Activated naive CD4-positive, alpha-beta T cell treated with anti-CD3 and anti-CD28 coated beads for 36 hours (primary cell): Measurements from ENCODE around the gene SURF6. TPM values are rescaled to one million over a fixed set of nuclear protein-coding genes. Genes with fewer than 3 reads are reported as not detected.
A peak's percentile ranks its signal among the peaks of the same experiment; 100 is the strongest.
"Not testable (repeated sequence)": the region's sequence is repeated elsewhere in the genome, so short reads cannot be mapped to it uniquely, and the experiment has no call there.

ENCODE experiments used
- CTCF ChIA-PET: fragments of 350-600 bp; sonication (Branson Sonifier 250); formaldehyde crosslinking; loops from one replicate; lab custom pipeline; 2021; ENCODE audit warnings: antibody characterized with exemption; lab: Charles Lee
- DNase-seq: peaks from one replicate; pipeline ENCODE4 v3.0.0-alpha.2; 2020
- H3K27ac Mint-ChIP-seq: one replicate; pipeline ENCODE4 v1.8.0; 2021; ENCODE audit warnings: mild to moderate bottlenecking, mixed read lengths
- H3K27me3 Mint-ChIP-seq: one replicate; pipeline ENCODE4 v1.8.0; 2021; ENCODE audit warnings: low read depth, mixed read lengths
- H3K36me3 Mint-ChIP-seq: one replicate; pipeline ENCODE4 v1.8.0; 2021; ENCODE audit warnings: low read depth, mixed read lengths
- H3K4me1 Mint-ChIP-seq: one replicate; pipeline ENCODE4 v1.8.0; 2021; ENCODE audit warnings: low read depth, mixed read lengths
- H3K4me3 Mint-ChIP-seq: one replicate; pipeline ENCODE4 v1.8.0; 2021; ENCODE audit warnings: mild to moderate bottlenecking, moderate library complexity, mixed read lengths
- H3K9me3 Mint-ChIP-seq: one replicate; pipeline ENCODE4 v1.8.0; 2021; ENCODE audit warnings: mixed read lengths
- intact Hi-C: fragments of 100-400 bp; cut with micrococcal nuclease; formaldehyde crosslinking; loops from one replicate; pipeline ENCODE4 v1.15.1; 2023
- total RNA-seq, 2 experiments: library from RNA; stranded (reverse); gene quantifications; one replicate each; pipeline ENCODE4 v1.2.3, GENCODE V29; 2021

The SURF6 gene
- total RNA-seq, 2 experiments from 2014 or later = 13.6 to 13.8 TPM

DNA sequence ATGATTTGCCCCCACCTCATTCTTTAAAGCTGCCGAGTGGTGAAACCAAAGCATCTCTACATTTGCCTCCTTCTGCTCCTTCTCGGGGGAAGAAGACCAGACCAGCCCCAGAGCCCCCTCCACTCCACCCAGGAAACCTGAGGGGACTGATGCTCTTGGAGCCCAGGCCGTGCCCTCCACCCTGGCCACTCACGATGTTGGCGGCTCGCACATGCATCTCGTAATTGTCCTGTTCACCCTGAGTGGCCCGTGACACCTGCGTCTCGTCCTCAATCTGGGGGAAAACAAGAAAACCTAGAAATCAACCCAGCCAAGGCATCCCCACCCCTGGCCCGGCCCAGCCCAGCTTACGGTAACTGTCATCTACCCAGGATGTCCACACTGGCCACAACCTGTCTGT is 9.0 kb upstream of the SURF6 start:
- no peak for DNase-seq
- peaks cover 48% of the 10 kb centered on the region for H3K36me3 Mint-ChIP-seq
- H3K9me3 Mint-ChIP-seq = no peaks in the 10 kb centered on the region
- H3K4me1 Mint-ChIP-seq = peaks cover 41% of the 10 kb centered on the region
- CTCF ChIA-PET = no interaction called here
- H3K4me3 Mint-ChIP-seq = no peak overlapping the region
- intact Hi-C loops = no loop called here
- no peak overlapping the region for H3K27ac Mint-ChIP-seq
- no peaks in the 10 kb centered on the region for H3K27me3 Mint-ChIP-seq

- peaks cover 32% of the 10 kb centered on the region for H3K4me1 Mint-ChIP-seq
- peaks cover 44% of the 10 kb centered on the region for H3K36me3 Mint-ChIP-seq
- no peak overlapping the region for H3K4me3 Mint-ChIP-seq
- H3K9me3 Mint-ChIP-seq = no peaks in the 10 kb centered on the region
- CTCF ChIA-PET = interaction anchor here (0.6 to 0.8 kb wide), 2 partner anchors 9 kb away, joined by 3 read pairs; no protein-coding TSS in a partner anchor
- no peak for DNase-seq
- intact Hi-C loops = no loop called here
- no peaks in the 10 kb centered on the region for H3K27me3 Mint-ChIP-seq
- H3K27ac Mint-ChIP-seq = no peak overlapping the region
Measured at GRCh38 chr9:133344071-133344470, 8.1 kb upstream of the SURF6 start.

- Mint-ChIP-seq H3K4me1 (peaks cover 29% of the 10 kb centered on the region), H3K36me3 (peaks cover 35% of the 10 kb centered on the region), H3K9me3 (no peaks in the 10 kb centered on the region), H3K4me3 (no peak overlapping the region), H3K27ac (no peak overlapping the region), H3K27me3 (no peaks in the 10 kb centered on the region)
- no peak for DNase-seq
- CTCF ChIA-PET = interaction anchor here (1.6 kb wide), 1 partner anchor 14 kb away, joined by 5 read pairs; the partner anchor contains the start of genes SURF1 and SURF2
- intact Hi-C loops = no loop called here
Measured at GRCh38 chr9:133342570-133342969, 6.6 kb upstream of the SURF6 start.

GRCh38 chr9:133342069-133342406 is 6.0 kb upstream of the SURF6 start:
- Mint-ChIP-seq H3K4me1 (peaks cover 28% of the 10 kb centered on the region), H3K27me3 (no peaks in the 10 kb centered on the region), H3K4me3 (no peak overlapping the region), H3K36me3 (peaks cover 34% of the 10 kb centered on the region), H3K27ac (no peak overlapping the region), H3K9me3 (no peaks in the 10 kb centered on the region)
- CTCF ChIA-PET = interaction anchor here (0.9 to 1.6 kb wide), 2 partner anchors 10 to 14 kb away, joined by 3 to 5 read pairs; partner anchors contain the start of genes SURF1 and SURF2
- intact Hi-C loops = no loop called here
- no peak for DNase-seq

GRCh38 chr9:133341369-133342068 is 5.5 kb upstream of the SURF6 start:
- Mint-ChIP-seq H3K36me3 (peaks cover 29% of the 10 kb centered on the region), H3K27ac (no peak overlapping the region), H3K4me1 (peaks cover 27% of the 10 kb centered on the region), H3K9me3 (no peaks in the 10 kb centered on the region), H3K4me3 (no peak overlapping the region), H3K27me3 (no peaks in the 10 kb centered on the region)
- CTCF ChIA-PET = interaction anchor here (0.7 to 1.6 kb wide), 5 partner anchors 10 to 434 kb away, joined by 3 to 5 read pairs (median 3); partner anchors contain the start of genes SURF1 and SURF2
- DNase-seq = no peak
- intact Hi-C loops = no loop called here

DNA sequence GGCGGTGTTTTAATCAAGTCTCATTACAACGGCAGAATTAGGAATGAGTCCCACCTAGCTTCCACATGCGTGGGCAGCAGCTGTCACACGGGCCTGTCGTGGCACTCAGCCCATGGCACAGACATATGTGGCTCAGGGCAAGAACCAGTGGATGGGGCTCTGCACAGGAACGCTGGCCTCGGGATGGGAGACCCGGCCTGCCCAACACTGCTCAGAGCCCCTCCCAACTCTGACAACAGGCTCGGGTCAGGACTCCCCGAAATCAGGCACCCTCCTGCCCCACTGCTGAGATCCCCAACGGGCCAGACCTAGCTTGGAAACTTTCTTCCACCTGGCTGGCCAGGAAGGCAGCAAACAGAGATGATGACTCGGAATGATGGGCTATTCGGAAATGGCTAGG is 4.9 kb upstream of the SURF6 start:
- DNase-seq = no peak
- Mint-ChIP-seq H3K27me3 (no peaks in the 10 kb centered on the region), H3K27ac (peak overlapping the region; percentile 75), H3K4me3 (no peak overlapping the region), H3K9me3 (no peaks in the 10 kb centered on the region), H3K36me3 (peaks cover 28% of the 10 kb centered on the region), H3K4me1 (peaks cover 21% of the 10 kb centered on the region)
- CTCF ChIA-PET = interaction anchor here (1.0 to 1.6 kb wide), 3 partner anchors 15 to 37 kb away, joined by 3 to 5 read pairs (median 3); partner anchors contain the start of genes SURF1 and SURF2
- intact Hi-C loops = no loop called here

DNA sequence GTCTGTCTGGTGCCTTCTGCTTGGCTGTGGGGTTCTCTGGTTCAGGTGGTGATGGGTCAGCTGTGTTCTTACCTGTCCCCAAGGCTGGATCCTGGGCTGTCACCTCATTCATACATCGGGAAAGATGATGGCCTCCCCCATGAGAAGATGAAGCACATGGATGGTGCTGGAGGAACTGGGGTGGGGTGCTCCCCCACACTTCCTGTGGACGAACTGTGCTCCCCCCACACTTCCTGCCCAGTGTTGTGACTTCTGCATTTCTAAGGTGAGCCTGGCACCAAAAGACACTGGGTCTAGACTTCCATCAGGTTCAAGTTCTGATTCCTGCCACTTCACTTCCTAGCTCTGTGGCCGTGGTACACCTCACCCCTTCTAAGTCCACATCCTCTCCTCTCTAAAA is 4.3 kb upstream of the SURF6 start:
- Mint-ChIP-seq H3K27ac (peak overlapping the region; percentile 75), H3K4me3 (no peak overlapping the region)
- intact Hi-C loops = no loop called here

DNA sequence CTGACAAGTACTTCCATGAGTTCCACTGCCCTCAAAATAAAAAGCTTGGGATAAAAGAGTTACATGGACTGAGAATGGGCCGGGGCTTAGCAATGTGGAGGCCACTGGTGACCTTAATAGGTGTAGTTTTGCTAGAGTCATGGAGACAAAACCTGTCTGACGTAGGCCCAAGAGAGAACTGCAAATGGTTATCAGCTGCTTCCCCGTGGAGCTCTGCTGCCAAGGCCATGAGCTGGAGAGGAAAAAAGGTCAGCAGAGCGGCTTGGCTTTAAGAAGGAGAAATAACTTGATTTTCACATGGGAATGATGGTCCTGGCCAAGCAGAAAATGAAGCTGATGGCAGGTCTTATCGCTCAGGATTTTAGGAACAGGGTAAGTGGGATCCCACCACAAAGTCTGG is 3.7 kb upstream of the SURF6 start:
- Mint-ChIP-seq H3K27ac (peak overlapping the region; percentile 14), H3K4me1 (peaks cover 28% of the 10 kb centered on the region), H3K36me3 (peaks cover 37% of the 10 kb centered on the region), H3K4me3 (no peak overlapping the region), H3K9me3 (no peaks in the 10 kb centered on the region), H3K27me3 (no peaks in the 10 kb centered on the region)
- CTCF ChIA-PET = interaction anchor here (1.1 kb wide), 1 partner anchor 16 kb away, joined by 4 read pairs; no protein-coding TSS in a partner anchor
- intact Hi-C loops = loop anchor here (5.0 kb wide), 1 partner anchor 148 kb away; no protein-coding TSS in a partner anchor
- no peak for DNase-seq

More for the DNA sequence above, 4.3 kb upstream of the SURF6 start:
- no peaks in the 10 kb centered on the region for H3K9me3 Mint-ChIP-seq
- H3K36me3 Mint-ChIP-seq = peaks cover 33% of the 10 kb centered on the region
- H3K4me1 Mint-ChIP-seq = peaks cover 23% of the 10 kb centered on the region
- CTCF ChIA-PET = interaction anchor here (1.1 kb wide), 1 partner anchor 15 kb away, joined by 4 read pairs; no protein-coding TSS in a partner anchor
- DNase-seq = no peak
- H3K27me3 Mint-ChIP-seq = no peaks in the 10 kb centered on the region

DNA sequence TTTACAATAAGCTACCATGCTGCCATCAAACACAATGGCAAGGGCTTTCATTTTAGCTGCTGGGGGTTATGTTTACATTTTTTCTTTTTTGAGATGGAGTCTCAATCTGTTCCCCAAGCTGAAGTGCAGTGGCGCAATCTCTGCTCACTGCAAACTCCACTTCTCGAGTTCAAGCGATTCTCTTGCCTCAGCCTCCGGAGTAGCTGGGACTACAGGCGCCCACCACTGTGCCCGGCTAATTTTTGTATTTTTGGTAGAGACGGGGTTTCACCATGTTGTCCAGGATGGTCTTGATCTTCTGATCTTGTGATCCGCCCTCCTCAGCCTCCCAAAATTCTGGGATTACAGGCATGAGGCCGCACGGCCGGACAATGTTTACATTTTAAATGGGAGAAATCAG is 1.1 kb downstream of the SURF6 start:
- CTCF ChIA-PET = interaction anchor here (1.0 to 1.5 kb wide), 2 partner anchors 9 to 36 kb away, joined by 3 to 5 read pairs; no protein-coding TSS in a partner anchor
- H3K9me3 Mint-ChIP-seq, H3K27me3 Mint-ChIP-seq, DNase-seq: not testable (repeated sequence)
- H3K36me3 Mint-ChIP-seq = peaks cover 36% of the 10 kb centered on the region
- H3K4me3 Mint-ChIP-seq = peak overlapping the region; percentile 97
- H3K4me1 Mint-ChIP-seq = peaks cover 34% of the 10 kb centered on the region
- H3K27ac Mint-ChIP-seq = peak overlapping the region; percentile 87
- intact Hi-C loops = loop anchor here (5.0 kb wide), 1 partner anchor 152 kb away; no protein-coding TSS in a partner anchor

DNA sequence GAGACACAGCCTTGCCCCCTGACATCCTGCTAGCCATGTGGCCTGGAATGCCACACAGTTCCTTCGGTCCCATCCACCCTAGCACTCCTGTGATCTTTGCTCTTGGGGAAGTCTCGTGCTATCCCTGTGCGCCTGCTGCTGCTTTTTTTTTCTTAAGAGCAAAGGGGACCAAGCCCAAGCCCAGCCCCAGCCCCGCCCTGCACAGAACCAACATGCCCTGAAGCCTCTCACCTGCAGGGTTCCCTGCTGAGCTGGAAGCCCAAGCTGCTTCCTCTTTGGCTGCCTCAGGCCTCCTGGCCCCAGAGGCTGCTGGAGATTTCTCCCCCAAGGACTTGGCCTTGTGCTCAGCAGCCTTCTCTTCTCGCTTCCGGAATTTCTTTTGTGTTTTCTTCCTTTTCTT is 1.8 kb downstream of the SURF6 start:
- intact Hi-C loops = no loop called here
- H3K9me3 Mint-ChIP-seq = no peaks in the 10 kb centered on the region
- no peaks in the 10 kb centered on the region for H3K27me3 Mint-ChIP-seq
- no peak for DNase-seq
- peak overlapping the region; percentile 97 for H3K4me3 Mint-ChIP-seq
- H3K27ac Mint-ChIP-seq = peak overlapping the region; percentile 65
- H3K36me3 Mint-ChIP-seq = peaks cover 31% of the 10 kb centered on the region
- peaks cover 34% of the 10 kb centered on the region for H3K4me1 Mint-ChIP-seq
- CTCF ChIA-PET = interaction anchor here (0.8 to 1.0 kb wide), 2 partner anchors 10 to 190 kb away, joined by 3 read pairs; no protein-coding TSS in a partner anchor

DNA sequence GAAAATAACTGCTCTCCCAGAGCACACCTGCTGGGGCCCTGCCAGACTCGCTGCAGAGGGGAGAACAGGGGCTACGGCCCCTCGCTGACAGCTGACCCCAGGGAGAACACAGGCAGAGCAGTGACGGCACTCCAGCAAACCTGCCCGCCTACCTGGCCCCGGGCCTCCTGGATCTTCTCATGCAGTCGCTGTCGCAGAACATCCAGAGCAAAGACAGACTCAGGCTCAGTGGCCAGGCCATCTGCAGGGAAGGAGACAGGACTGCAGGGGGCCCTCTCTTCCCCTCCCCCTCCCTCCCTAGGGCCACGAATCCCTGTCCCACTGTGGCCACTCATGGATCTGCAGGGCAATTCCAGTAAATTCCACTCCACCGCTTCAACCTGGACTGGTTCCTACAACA is 2.4 kb downstream of the SURF6 start:
- Mint-ChIP-seq H3K9me3 (no peaks in the 10 kb centered on the region), H3K4me1 (peaks cover 34% of the 10 kb centered on the region), H3K4me3 (peak overlapping the region; percentile 32), H3K27ac (peak overlapping the region; percentile 24), H3K36me3 (peaks cover 31% of the 10 kb centered on the region), H3K27me3 (no peaks in the 10 kb centered on the region)
- no peak for DNase-seq
- CTCF ChIA-PET = interaction anchor here (0.8 kb wide), 1 partner anchor 189 kb away, joined by 3 read pairs; no protein-coding TSS in a partner anchor
- intact Hi-C loops = no loop called here

DNA sequence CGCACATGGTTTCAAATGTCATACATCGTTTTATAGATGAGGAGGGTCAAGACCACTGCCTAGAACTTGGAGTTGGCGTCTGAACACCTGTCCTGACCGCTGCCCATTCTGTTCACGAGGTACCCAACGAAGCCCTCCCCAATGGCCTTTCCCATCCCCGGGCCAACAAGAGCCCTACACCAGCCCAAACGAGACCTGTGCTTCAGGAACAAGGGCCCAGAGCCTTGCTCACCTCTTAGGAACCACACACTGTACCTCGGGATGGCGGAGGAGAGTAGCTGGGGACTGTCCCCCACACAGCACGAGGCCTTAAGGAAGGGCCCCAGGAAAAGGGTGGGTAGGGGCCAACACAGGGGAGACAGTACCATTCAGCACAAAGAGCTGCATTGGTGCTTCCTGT is 3.0 kb downstream of the SURF6 start:
- CTCF ChIA-PET = interaction anchor here (0.7 to 1.0 kb wide), 2 partner anchors 73 to 231 kb away, joined by 3 read pairs; no protein-coding TSS in a partner anchor
- Mint-ChIP-seq H3K36me3 (peaks cover 31% of the 10 kb centered on the region), H3K9me3 (no peaks in the 10 kb centered on the region), H3K27me3 (no peaks in the 10 kb centered on the region), H3K27ac (no peak overlapping the region), H3K4me3 (peak overlapping the region; percentile 12), H3K4me1 (peaks cover 34% of the 10 kb centered on the region)
- intact Hi-C loops = no loop called here
- no peak for DNase-seq
